Gastroesophageal sphincter (tissue), 2 donors: Measurements from ENCODE around the gene GRID2.

Experiments used
- POLR2A ChIP-seq, 2 donors: fragments of 450-650 bp; IDR thresholded peaks; one replicate each; pipeline ENCODE4 v1.6.1; 2017; ENCODE audit warnings: antibody characterized with exemption in 2 of 2, mild to moderate bottlenecking in 2 of 2, moderate library complexity in 1 of 2
- POLR2AphosphoS5 ChIP-seq: sonication (generic); formaldehyde crosslinking; IDR thresholded peaks from one replicate; pipeline ENCODE4 v1.6.1; 2017; ENCODE audit warnings: antibody characterized with exemption

- TF ChIP-seq POLR2A (IDR thresholded peaks at IDR 0.05) (no peak), POLR2AphosphoS5 (no peak)
Measured at GRCh38 chr4:93719552-93719951, 1415.8 kb downstream of the GRID2 start.
